Transverse colon (tissue), 4 donors: ENCODE data around the gene TDRD9. TPM values are rescaled to one million over a fixed set of nuclear protein-coding genes. Genes with fewer than 3 reads are reported as not detected.

Experiments
- DNase-seq: peaks from one replicate; pipeline ENCODE4 v3.0.0-alpha.2; 2019
- H3K27ac ChIP-seq, 4 donors: fragments of 200-600 bp; sonication (generic); 2 replicates each; pipeline ENCODE4 v1.5.1; 2016 to 2018; ENCODE audit warnings: inconsistent platforms in 4 of 4
- H3K27me3 ChIP-seq: fragments of 200-600 bp; sonication (generic); 2 replicates; pipeline ENCODE4 v1.5.1; 2017; ENCODE audit warnings: inconsistent platforms
- H3K36me3 ChIP-seq, 4 donors: fragments of 200-600 bp; sonication (generic); 2 replicates each; pipeline ENCODE4 v1.5.1; 2017 to 2019; ENCODE audit warnings: inconsistent platforms in 4 of 4
- H3K4me1 ChIP-seq, 4 donors: fragments of 200-600 bp; sonication (generic); 2 replicates each; pipeline ENCODE4 v1.5.1; 2017 to 2020; ENCODE audit warnings: inconsistent platforms in 4 of 4
- H3K4me3 ChIP-seq, 4 donors: fragments of 200-600 bp; sonication (generic); 1 replicate in 1 of 4; 2 replicates in 3 of 4; pipeline versions ENCODE4 v1.5.1 to v1.6.1; 2017 to 2019; ENCODE audit warnings: inconsistent platforms in 4 of 4
- H3K9me3 ChIP-seq, 2 donors: fragments of 200-600 bp; sonication (generic); 2 replicates each; pipeline ENCODE4 v1.5.1; 2017 to 2019; ENCODE audit warnings: inconsistent platforms in 2 of 2
- CTCF ChIP-seq, 5 experiments: fragments of 200-600 bp in 3 of 5; fragments of 450-650 bp in 2 of 5; sonication (generic) in 3 of 5; IDR thresholded peaks; 1 replicate in 2 of 5; 2 replicates in 3 of 5; pipeline ENCODE4 v1.5.1; 2016 to 2017; ENCODE audit warnings: antibody characterized with exemption in 5 of 5, inconsistent platforms in 3 of 5, mild to moderate bottlenecking in 2 of 5, moderate library complexity in 1 of 5
- EP300 ChIP-seq: sonication (generic); formaldehyde crosslinking; IDR thresholded peaks from one replicate; pipeline ENCODE4 v1.6.1; 2017; ENCODE audit warnings: antibody characterized with exemption, low read depth
- POLR2A ChIP-seq: fragments of 450-650 bp; IDR thresholded peaks from one replicate; pipeline ENCODE4 v1.6.1; 2016; ENCODE audit warnings: antibody characterized with exemption, mild to moderate bottlenecking, moderate library complexity
- POLR2AphosphoS5 ChIP-seq, 3 donors: sonication (generic); formaldehyde crosslinking; IDR thresholded peaks; one replicate each; pipeline ENCODE4 v1.6.1; 2016; ENCODE audit warnings: antibody characterized with exemption in 3 of 3
- WGBS, 2 donors: methylation state at CpG; one replicate each; pipeline ENCODE4 v1.1.5; 2018; ENCODE audit warnings: low coverage in 1 of 2; 5-methylcytosine and 5-hydroxymethylcytosine counted together
- in situ Hi-C, 4 donors: fragments of 200-750 bp; cut with MboI; loops; one replicate each; pipeline versions ENCODE4 v1.15.0 to v1.15.1; 2017; ENCODE audit warnings: low sequenced_read_pairs in 3 of 4, low pct_ligation_motif_present in 1 of 4, low pct_unique_long_range_greater_than_20kb in 1 of 4
- intact Hi-C: fragments of 100-400 bp; cut with DNase I; formaldehyde crosslinking; loops from one replicate; pipeline ENCODE4 v1.15.1; 2023; ENCODE audit warnings: low total_unique reads
- total RNA-seq, 4 donors: library from RNA; depleted of rRNA; stranded (reverse); fragments of >200 nt; gene quantifications; one replicate each; pipeline ENCODE4 v1.1.0, GENCODE V29; 2016

Gene TDRD9
- total RNA-seq, 4 donors from 2014 or later, result 0.55 to 0.79 TPM; not detected in 2

GRCh38 chr14:103960457-103961055 lies 32.3 kb downstream of the TDRD9 start:
- intact Hi-C loops, result no loop called here
- Histone ChIP-seq H3K36me3 (no peaks in the 10 kb centered on the region), H3K27ac (no peak overlapping the region), H3K9me3 (no peaks in the 10 kb centered on the region), H3K4me1 (no peaks in the 10 kb centered on the region), H3K27me3 (peaks cover 1% of the 10 kb centered on the region), H3K4me3 (no peak overlapping the region)
- in situ Hi-C loops, result no loop called here
- no peak for TF ChIP-seq EP300
- TF ChIP-seq POLR2AphosphoS5 (IDR thresholded peaks at IDR 0.05), result no peak
- TF ChIP-seq POLR2A, result no peak
- no peak for TF ChIP-seq CTCF (IDR thresholded peaks at IDR 0.05)
- WGBS, 2 donors, result 61% methylated on average over 9 to 11 of the region's 11 CpGs
- DNase-seq, result no peak

GRCh38 chr14:103961928-103962578 lies 33.8 kb downstream of the TDRD9 start:
- Histone ChIP-seq H3K27me3 (peaks cover 6% of the 10 kb centered on the region), H3K9me3 (no peaks in the 10 kb centered on the region), H3K4me3 (no peak overlapping the region), H3K36me3 (no peaks in the 10 kb centered on the region), H3K27ac (no peak overlapping the region), H3K4me1 (no peaks in the 10 kb centered on the region)
- intact Hi-C loops (no loop called here), in situ Hi-C loops (no loop called here)
- TF ChIP-seq POLR2A (no peak), EP300 (no peak), POLR2AphosphoS5 (IDR thresholded peaks at IDR 0.05) (no peak), CTCF (IDR thresholded peaks at IDR 0.05) (no peak)
- 73 to 74% methylated on average over 5 of the region's 5 CpGs for WGBS, 2 donors
- DNase-seq, result no peak

- intact Hi-C loops, result no loop called here
- no peak overlapping the region for H3K27ac ChIP-seq
- H3K27me3 ChIP-seq, result peaks cover 6% of the 10 kb centered on the region
- DNase-seq, result no peak
- no peaks in the 10 kb centered on the region for H3K36me3 ChIP-seq
- H3K9me3 ChIP-seq, result no peaks in the 10 kb centered on the region
- H3K4me1 ChIP-seq, result no peaks in the 10 kb centered on the region
- TF ChIP-seq CTCF (IDR thresholded peaks at IDR 0.05), result no peak
- no peak for TF ChIP-seq EP300
- TF ChIP-seq POLR2AphosphoS5 (IDR thresholded peaks at IDR 0.05), result no peak
- no peak for TF ChIP-seq POLR2A
- in situ Hi-C loops, result no loop called here
- no peak overlapping the region for H3K4me3 ChIP-seq
These were observed 38.4 kb downstream of the TDRD9 start for GRCh38 chr14:103966631-103967030.

GRCh38 chr14:103969961-103970360 lies 41.7 kb downstream of the TDRD9 start:
- in situ Hi-C loops, result no loop called here
- TF ChIP-seq EP300 (no peak), POLR2A (no peak), CTCF (IDR thresholded peaks at IDR 0.05) (no peak), POLR2AphosphoS5 (IDR thresholded peaks at IDR 0.05) (no peak)
- Histone ChIP-seq H3K27ac (no peak overlapping the region), H3K27me3 (peaks cover 6% of the 10 kb centered on the region), H3K9me3 (no peaks in the 10 kb centered on the region), H3K36me3 (no peaks in the 10 kb centered on the region), H3K4me1 (no peaks in the 10 kb centered on the region), H3K4me3 (no peak overlapping the region)
- 65% methylated on average over 4 of the region's 4 CpGs; no CpG with 5 or more reads in 1 of the 2 donors for WGBS, 2 donors
- no peak for DNase-seq
- intact Hi-C loops, result no loop called here
